SK-N-SH (cell line): Measurements from ENCODE around the gene FOSL1. TPM values are rescaled to one million over a fixed set of nuclear protein-coding genes. Genes with fewer than 3 reads are reported as not detected.

ENCODE experiments used
- CTCF ChIP-seq: fragments of 200-600 bp; sonication (generic); IDR thresholded peaks from 2 replicates; pipeline ENCODE4 v1.6.1; 2017; ENCODE audit warnings: antibody characterized with exemption, mild to moderate bottlenecking, moderate library complexity
- ELF1 ChIP-seq: IDR thresholded peaks from 2 replicates; pipeline ENCODE4 v1.4.0; 2012
- FOXJ3 ChIP-seq: sonication (generic); formaldehyde crosslinking; IDR thresholded peaks from 2 replicates; pipeline ENCODE4 v1.5.1; 2020; ENCODE audit warnings: mild to moderate bottlenecking, missing genetic modification reagents
- FOXM1 ChIP-seq: IDR thresholded peaks from 2 replicates; pipeline ENCODE4 v1.4.0; 2012; ENCODE audit warnings: low read depth, mild to moderate bottlenecking
- GATA2 ChIP-seq: sonication (generic); formaldehyde crosslinking; IDR thresholded peaks from 2 replicates; pipeline ENCODE4 v1.5.0; 2020; ENCODE audit warnings: mild to moderate bottlenecking, missing genetic modification reagents
- JUND ChIP-seq: IDR thresholded peaks from 2 replicates; pipeline ENCODE4 v1.4.0; 2012
- MAX ChIP-seq: IDR thresholded peaks from 2 replicates; pipeline ENCODE4 v1.4.0; 2012; ENCODE audit warnings: low read depth
- MEF2A ChIP-seq: IDR thresholded peaks from 2 replicates; pipeline ENCODE4 v1.4.0; 2012; ENCODE audit warnings: low read depth, borderline replicate concordance
- MXI1 ChIP-seq: IDR thresholded peaks from 2 replicates; pipeline ENCODE4 v1.6.1; 2012; ENCODE audit warnings: mild to moderate bottlenecking, low read depth, low read length, improper control_type of control experiment
- NFIC ChIP-seq: IDR thresholded peaks from 2 replicates; pipeline ENCODE4 v1.4.0; 2012; ENCODE audit warnings: borderline replicate concordance
- PBX3 ChIP-seq: IDR thresholded peaks from 2 replicates; pipeline ENCODE4; 2012
- POLR2AphosphoS5 ChIP-seq: IDR thresholded peaks from 2 replicates; pipeline ENCODE4 v1.6.1; 2012; ENCODE audit warnings: low read depth, low read length
- RAD21 ChIP-seq: IDR thresholded peaks from 2 replicates; pipeline ENCODE4 v1.6.1; 2012; ENCODE audit warnings: mild to moderate bottlenecking, low read length
- RFX5 ChIP-seq: IDR thresholded peaks from 2 replicates; pipeline ENCODE4 v1.6.1; 2012; ENCODE audit warnings: mild to moderate bottlenecking, improper control_type of control experiment, low read length
- RXRA ChIP-seq: IDR thresholded peaks from 2 replicates; pipeline ENCODE4 v1.4.0; 2012; ENCODE audit warnings: low read depth, mild to moderate bottlenecking, borderline replicate concordance
- SIN3A ChIP-seq: IDR thresholded peaks from 2 replicates; pipeline ENCODE4 v1.6.1; 2012; ENCODE audit warnings: low read depth, mild to moderate bottlenecking, low read length, moderate library complexity, borderline replicate concordance
- SMC3 ChIP-seq: IDR thresholded peaks from 2 replicates; pipeline ENCODE4 v1.6.1; 2012; ENCODE audit warnings: low read depth, low read length, improper control_type of control experiment
- TAF1 ChIP-seq: IDR thresholded peaks from 2 replicates; pipeline ENCODE4 v1.6.1; 2012; ENCODE audit warnings: low read depth, mild to moderate bottlenecking, low read length, moderate library complexity, borderline replicate concordance
- TCF12 ChIP-seq: IDR thresholded peaks from 2 replicates; pipeline ENCODE4 v1.4.0; 2012
- TEAD4 ChIP-seq: IDR thresholded peaks from 2 replicates; pipeline ENCODE4 v1.4.0; 2012; ENCODE audit warnings: mild to moderate bottlenecking, borderline replicate concordance; ENCODE audit not compliant: insufficient read depth
- USF1 ChIP-seq: IDR thresholded peaks from 2 replicates; pipeline ENCODE4 v1.4.0; 2012; ENCODE audit warnings: low read depth, borderline replicate concordance
- USF2 ChIP-seq: fragments of 150-350 bp; IDR thresholded peaks from 2 replicates; pipeline ENCODE4 v1.6.1; 2017; ENCODE audit warnings: antibody characterized with exemption, low read length, low read depth, borderline replicate concordance
- YY1 ChIP-seq: IDR thresholded peaks from 2 replicates; pipeline ENCODE4 v1.4.0; 2012; ENCODE audit warnings: low read depth, mild to moderate bottlenecking
- polyA plus RNA-seq, 3 experiments: library from polyadenylated mRNA; depleted of rRNA; stranded (reverse); fragments of >200 nt; gene quantifications; 2 replicates each; pipeline ENCODE4 v1.2.3, GENCODE V29; 2012

The FOSL1 gene
- polyA plus RNA-seq, 1 of the 3 experiments (the other 2 are of a cell fraction): 30.1 TPM

GRCh38 chr11:65873318-65874156 is 26.7 kb downstream of the FOSL1 start (continued):
- TF ChIP-seq CTCF: no peak
- no peak for TF ChIP-seq ELF1
- peak; percentile 82; the same call in 1 of the 2 replicates for TF ChIP-seq MAX
- TF ChIP-seq PBX3: peak; percentile 26; the same call in 1 of the 2 replicates
- no peak for TF ChIP-seq JUND
- no peak for TF ChIP-seq TAF1
- peak; percentile 75 for TF ChIP-seq POLR2AphosphoS5
- no peak for TF ChIP-seq MEF2A
- TF ChIP-seq RAD21: no peak
- peak; percentile 78 for TF ChIP-seq USF2
- no peak for TF ChIP-seq GATA2 (CRISPR knock-in tag)
- TF ChIP-seq NFIC: no peak
- TF ChIP-seq TEAD4: no peak
- TF ChIP-seq FOXJ3 (CRISPR knock-in tag): no peak
- no peak for TF ChIP-seq YY1
- peak; percentile 65; the same call in 1 of the 2 replicates for TF ChIP-seq SIN3A
- no peak; the same call in 1 of the 2 replicates for TF ChIP-seq RFX5
- peak; percentile 79 for TF ChIP-seq MXI1
- peak; percentile 5; the same call in 1 of the 2 replicates for TF ChIP-seq SMC3
- peak; percentile 44; the same call in 1 of the 2 replicates for TF ChIP-seq RXRA
- TF ChIP-seq TCF12: no peak
- peak; percentile 92 for TF ChIP-seq USF1
- TF ChIP-seq FOXM1: no peak
